ENCODE measurements around the gene PRKCA.

DNA sequence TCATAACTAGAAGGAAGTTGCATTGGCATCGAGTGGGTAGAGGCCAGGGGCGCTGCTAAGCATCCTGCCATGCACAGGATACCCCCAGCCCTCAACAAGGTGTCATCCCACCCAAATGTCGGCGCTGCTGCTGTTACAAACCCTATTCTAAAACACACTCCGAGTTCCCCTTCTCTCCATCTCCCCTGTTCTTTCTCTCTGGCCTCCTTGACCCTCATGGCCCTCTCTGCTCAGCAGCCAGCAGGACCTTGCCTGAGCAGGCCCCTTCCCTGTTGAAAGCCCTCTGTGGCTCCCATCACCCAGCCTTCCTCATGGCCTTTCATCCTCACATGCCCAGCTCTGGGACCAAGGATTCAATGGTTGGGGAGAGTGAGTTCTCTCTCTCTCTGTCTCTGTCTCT is 510.2 kb downstream of the PRKCA start:
- TF ChIP-seq, protein P1, sequence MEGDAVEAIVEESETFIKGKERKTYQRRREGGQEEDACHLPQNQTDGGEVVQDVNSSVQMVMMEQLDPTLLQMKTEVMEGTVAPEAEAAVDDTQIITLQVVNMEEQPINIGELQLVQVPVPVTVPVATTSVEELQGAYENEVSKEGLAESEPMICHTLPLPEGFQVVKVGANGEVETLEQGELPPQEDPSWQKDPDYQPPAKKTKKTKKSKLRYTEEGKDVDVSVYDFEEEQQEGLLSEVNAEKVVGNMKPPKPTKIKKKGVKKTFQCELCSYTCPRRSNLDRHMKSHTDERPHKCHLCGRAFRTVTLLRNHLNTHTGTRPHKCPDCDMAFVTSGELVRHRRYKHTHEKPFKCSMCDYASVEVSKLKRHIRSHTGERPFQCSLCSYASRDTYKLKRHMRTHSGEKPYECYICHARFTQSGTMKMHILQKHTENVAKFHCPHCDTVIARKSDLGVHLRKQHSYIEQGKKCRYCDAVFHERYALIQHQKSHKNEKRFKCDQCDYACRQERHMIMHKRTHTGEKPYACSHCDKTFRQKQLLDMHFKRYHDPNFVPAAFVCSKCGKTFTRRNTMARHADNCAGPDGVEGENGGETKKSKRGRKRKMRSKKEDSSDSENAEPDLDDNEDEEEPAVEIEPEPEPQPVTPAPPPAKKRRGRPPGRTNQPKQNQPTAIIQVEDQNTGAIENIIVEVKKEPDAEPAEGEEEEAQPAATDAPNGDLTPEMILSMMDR (IDR thresholded peaks at IDR 0.05; ENCODE audit: low read depth, low read length, poor library complexity, severe bottlenecking) = no peak
- TF ChIP-seq EZH2phosphoT487 (IDR thresholded peaks at IDR 0.05; ENCODE audit: borderline replicate concordance, low read length) = no peak

Data from DOHH2 (cell line).